HK-2 (cell line): Measurements from ENCODE around the gene RHEBL1.

Experiments used
- DNase-seq: peaks from one replicate; pipeline ENCODE4 v3.0.0-alpha.2; 2018; ENCODE audit not compliant: unreplicated experiment

Gene RHEBL1, protein sequence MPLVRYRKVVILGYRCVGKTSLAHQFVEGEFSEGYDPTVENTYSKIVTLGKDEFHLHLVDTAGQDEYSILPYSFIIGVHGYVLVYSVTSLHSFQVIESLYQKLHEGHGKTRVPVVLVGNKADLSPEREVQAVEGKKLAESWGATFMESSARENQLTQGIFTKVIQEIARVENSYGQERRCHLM

DNA sequence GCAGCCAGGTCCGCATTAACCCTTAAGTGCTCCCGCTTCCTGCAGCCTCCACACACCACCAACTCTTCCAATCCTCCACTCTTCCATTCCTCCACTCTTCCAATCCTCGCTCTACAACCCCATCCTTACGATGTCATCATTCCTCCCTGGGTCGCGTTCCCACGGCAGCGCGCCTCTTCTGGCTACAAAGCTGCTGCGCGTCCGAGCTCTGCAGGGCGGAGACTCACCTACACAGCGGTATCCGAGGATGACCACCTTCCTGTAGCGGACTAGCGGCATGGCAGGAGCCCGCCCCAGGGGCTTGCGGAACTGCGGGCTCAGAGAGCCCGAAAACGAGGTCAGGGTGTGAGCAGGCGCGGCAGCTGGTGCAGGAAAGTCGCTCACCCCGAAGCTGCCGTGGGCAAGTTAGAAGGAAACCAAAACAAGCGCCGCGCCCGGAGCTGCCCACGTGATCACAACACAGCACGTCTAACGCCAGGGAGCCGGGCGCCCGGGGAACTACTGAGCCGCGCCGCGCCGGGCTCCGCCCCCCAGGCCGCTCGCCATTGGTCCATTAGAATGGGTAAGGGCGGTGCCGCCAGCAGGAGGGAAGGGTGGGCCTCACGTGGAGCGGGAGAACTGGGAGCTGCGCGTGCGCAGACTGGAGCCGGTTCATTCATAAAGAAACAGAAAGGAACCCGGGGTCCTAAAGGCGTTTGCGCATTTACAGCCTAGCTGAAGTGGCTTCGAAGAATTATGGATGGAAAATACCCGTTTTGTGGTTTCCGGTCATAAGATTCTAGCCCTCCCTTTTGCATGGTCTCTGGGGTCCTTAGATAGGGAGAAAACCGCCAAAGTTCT lies at the start of gene RHEBL1:
Gene RHEBL1, minus strand, starts transcription at position 473 of the 840 bp plus-strand sequence. Its CDS starts 194 bp downstream, at position 279.
- DNase-seq: peak; percentile 98

DNA sequence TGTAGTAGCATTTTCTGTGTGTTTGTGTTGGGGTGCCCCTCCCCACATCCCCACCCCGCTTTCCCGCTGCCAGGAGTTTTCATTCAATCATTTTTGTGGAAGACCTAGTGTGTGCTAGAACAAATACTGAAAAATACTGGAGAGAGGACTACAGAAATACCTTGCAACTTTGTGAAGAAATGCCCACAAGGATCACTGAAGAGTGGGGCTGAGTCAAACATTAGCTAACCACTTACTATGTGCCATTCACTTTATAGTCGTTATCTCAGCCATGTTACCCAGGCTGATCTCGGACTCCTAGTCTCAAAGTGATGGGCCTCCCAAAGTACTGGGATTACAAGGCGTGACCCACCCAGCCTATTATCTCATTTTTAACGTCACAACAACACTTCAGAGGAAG lies 41.4 kb upstream of the RHEBL1 start:
- no peak for DNase-seq

DNA sequence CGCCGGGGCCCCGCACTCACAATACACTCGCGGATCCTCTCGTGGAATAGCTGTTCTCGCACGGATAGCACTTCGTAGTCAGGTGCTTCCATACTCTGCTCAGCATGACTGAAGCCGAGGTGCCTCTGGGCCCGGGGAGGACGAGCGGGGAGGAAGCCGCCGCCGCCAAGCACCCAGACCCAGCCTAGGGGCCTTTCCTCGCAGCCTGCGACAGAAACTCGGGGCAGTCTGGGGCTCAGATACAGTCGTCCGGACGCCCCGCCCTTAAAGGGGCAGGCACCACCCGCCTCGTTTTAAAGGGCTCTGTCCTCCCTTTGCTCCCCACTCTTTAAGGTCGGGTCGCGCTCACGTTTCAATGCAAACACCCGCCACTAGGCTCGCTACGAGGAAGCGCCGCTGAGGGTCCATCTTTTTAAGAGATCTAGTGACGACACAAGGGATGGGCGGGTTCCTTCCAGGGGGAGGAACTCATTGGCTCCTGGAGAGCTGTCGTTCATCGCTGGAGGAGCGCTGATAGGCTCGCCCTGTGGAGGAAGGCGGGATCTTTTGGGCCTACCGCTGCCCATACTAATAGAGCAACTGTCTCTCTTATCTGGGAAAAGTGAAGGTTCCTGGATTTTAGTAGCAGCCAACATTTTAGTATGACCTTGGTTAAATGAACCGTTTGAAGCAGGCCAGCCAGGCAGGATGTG lies 40.8 kb upstream of the RHEBL1 start, which contains the start of gene LMBR1L:
Gene LMBR1L, minus strand, starts transcription at position 384 of the 692 bp plus-strand sequence. Its CDS starts 292 bp downstream, at position 92.
- peak; percentile 94 for DNase-seq

DNA sequence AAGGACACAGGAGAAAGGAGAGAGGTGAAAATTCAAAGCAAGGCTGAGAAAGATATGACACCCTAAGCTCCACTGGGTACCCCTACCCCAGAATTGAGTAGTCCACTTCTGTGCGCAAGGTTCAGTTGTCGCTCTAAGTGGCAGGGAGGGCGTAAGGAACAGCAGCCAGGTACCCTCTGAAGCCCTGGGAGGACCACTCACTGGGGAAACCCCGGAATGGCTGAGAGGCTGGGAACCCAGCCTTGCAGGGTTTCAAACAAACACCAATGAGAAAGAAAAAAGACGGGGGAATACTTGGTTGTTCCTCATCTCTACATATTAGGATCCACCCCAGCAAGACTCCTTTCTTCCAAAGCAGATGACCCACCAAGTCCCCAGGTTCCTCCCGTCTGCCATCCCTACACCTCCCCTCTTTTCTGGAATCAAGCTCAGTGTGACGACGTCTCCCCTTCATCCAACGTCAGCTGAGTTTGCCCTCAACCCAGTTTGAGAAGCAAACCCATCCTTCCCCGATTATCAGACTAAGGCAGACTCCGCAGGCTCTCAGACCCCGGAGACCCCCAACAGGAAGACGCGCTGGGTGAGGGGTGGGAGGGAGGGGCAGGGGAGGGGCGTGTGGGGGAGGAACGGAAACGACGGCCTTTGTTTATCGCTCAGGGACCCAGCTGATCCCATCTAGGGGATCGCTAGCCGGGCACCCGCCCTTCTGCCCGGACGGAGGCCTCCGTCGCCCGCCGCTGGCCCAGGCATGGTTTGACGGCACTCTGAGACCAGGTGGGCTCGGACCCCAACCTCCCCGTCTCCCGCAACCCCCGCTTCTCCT lies 40.1 kb upstream of the RHEBL1 start:
- DNase-seq: no peak

DNA sequence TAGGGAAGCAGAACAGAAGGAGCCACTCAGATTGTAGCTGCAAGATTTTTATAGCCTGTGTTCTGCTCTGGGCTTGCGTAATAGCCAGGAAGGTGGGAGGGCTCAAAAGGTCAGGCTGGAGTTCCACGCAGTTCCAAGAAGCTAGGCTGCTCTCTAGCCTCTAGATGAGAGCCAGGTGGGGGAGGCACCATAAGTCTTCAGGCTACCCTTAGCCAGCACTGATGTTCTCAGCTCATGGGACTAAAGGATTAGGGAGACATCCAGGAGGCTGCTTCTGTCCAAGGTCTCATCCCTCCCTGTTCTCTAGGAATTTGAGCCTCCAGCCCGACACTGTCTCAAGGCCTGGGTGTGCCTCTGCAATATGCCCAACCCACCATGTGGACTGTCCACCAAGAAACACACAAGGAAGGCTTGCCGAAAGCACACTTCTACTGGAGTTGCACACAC lies 39.2 kb upstream of the RHEBL1 start:
- DNase-seq: no peak

DNA sequence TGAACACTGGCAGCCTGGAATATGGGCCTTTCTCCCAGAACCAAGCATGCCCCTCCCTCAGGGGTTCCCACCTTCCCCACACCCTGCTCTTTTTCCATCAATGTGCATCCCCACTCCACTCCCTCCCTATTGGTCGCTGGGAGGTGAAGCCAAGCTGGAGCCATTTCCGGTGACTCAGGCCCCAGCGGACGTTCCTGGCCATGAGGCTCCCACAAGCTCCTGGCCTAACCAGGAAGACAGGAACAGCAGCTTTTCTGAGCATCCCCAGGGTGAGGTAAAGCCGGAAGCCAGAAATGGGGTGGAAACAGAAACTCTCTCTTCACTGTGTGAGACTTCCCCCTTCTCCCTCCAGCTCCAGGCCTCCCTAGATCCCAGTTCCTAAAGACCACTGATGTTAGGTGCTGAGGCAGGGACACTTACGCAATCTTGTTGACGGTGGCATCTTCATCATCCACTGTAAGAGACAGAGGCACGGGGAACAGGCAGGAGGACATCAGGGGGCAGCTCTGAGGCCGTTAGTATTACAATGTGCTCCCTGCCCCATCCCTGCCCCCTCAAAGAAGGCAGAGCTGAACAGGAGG lies 35.8 kb upstream of the RHEBL1 start:
- no peak for DNase-seq

DNA sequence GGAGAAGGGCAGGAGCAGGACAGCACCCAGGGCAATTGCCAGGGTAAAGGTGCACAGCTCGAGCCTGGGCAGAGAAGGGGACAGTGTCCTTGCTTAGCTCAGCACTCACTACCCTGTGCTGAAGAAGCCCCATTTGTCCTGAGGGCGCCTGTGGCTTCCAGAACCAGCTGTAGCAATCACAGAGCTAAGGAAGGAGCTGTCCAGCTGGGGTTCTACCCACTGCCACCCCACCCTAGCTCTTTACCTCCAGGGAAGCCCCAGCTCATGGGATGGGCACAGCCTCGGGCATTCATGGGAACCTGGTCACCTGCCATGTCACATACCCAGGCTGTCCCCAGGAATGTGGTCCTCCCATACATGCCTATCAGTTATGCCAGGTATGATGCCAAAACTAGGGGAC lies 35.0 kb upstream of the RHEBL1 start:
- DNase-seq: no peak

DNA sequence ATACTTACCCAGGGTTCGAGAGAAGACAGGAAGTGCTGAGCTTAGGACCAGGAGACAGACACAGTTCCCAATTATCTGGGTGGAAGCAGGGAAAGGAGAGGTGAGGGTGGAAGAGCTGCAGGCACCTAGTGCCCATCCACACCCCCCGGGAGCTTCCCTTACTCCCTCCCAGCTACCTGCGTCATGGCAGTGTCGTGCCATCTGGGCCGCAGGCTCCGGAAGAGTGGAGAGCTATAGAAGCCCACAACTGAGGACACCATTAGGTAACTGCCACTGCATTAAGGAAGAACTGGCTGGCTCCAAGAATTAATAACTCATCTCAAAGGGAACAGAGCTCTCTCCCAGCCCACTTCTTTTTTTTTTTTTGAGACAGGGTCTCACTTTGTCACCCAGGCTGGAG lies 30.6 kb upstream of the RHEBL1 start:
- DNase-seq: no peak

DNA sequence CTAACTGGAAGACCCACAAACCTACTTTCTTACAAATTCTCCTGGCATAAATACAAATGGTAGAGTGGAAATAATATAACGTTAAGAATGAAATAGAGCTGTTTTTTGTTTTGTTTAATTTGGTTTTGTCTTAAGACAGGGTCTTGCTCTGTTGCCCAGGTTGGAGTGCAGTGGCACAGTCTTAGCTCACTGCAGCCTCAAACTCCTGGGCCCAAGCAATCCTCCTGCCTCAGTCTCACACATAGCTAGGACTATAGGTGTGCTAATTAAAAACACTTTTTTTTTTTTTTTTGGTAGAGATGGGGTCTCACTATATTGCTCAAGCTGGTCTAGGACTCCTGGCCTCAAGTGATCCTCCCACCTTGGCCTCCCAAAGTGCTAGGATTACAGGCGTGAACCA lies 28.9 kb upstream of the RHEBL1 start:
- DNase-seq: no peak

DNA sequence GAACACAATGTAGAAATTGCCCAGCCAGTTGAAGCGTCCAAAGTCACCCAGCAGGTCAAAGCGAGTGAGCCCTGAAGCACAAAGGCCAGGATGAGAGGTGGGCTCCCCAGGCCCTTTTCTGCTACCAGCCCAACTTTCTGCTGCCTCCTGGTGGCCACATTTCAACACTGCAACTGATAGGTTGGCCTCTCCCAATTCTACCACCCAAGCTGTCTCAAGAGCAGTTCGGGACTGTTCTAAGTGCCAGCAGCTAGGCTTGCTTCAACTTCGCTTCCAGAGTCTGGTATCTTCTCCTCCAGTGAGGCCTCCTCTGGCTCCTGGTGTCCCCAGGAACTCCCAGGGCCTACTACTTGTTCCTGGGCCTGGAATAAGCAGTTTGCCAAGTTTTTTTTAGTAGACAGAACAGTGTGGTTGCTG lies 28.3 kb upstream of the RHEBL1 start:
- peak; percentile 45 for DNase-seq

DNA sequence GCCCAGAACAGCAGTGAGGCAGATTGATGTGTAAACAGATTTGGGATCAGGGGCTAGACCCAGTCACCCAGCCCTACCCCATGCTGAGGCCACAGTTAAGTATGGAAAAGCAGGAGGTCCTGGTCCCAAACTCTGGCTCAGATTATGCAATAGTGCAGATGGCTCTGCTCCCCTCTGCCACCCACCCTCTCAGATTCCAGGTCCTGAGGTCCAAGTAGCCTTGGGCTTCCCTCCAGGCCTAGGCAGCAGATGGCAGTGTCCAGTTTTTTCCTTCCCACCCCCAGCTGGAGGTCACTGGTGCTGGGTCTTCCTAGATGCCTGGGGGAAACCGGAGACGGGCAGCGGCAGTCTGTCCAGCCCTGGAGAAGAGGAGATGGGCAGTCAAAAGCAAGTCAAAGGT lies 27.6 kb upstream of the RHEBL1 start:
- DNase-seq: no peak

DNA sequence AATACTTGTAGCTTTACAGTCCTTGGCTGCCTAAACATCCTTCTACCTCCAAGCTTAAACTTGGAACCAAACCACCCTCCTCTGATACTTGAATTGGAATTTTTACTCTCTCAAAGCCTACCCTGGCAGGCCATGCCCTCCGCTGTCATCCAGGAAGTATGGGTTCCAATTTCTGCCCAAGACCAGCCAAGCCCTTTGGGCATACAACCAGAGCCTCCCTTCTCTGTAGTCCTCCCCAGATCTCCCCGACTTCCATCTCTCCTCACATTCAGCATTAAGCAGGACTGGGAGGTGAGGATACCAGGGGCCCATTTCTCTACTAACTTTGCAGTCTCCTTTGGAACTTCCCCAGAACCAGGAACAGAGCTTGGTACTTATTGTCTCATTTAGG lies 25.2 kb upstream of the RHEBL1 start:
- DNase-seq: no peak

DNA sequence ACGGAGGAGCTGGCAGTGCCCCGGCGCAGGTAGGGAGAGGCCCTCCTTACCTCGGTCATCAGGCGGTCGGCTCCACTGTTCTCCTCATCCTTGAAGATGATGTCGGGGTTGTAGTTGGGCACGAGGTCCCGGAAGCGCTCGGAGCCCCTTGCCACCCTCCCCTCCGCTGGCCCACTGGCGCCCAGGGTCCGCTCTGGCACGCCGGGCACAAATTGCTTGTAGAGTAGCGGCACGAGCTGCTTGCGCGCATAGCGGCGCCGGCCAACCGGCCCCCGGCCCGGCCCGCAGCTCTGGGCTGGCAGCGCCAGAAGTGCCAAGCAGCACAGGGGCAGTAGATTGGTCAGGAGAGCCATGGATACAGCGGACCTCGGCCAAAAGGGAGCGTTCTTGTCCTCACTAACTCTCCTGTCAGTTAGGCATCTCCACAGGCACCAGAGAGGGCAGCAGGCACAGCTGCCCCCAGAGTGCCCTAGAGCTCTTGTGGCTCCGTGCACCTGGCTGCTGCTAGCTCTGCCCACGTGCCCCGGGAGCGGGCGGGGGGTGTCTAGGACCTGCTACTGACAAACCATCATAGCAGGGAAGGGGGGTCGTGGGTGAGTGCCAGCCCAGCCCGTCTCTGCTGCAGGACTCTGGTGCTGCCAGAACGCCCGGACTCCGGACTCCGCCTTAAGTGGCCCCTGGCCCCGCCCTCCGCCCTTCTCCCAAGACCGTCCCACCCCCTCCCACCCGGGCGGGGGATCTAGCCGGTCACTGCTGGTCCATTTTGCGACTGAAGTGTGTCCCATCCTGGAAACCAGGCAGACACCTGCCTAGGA lies 24.6 kb upstream of the RHEBL1 start, which contains the start of gene DHH:
Gene DHH, minus strand, starts transcription at position 642 of the 815 bp plus-strand sequence. Its CDS starts 289 bp downstream, at position 353.
- DNase-seq: no peak

DNA sequence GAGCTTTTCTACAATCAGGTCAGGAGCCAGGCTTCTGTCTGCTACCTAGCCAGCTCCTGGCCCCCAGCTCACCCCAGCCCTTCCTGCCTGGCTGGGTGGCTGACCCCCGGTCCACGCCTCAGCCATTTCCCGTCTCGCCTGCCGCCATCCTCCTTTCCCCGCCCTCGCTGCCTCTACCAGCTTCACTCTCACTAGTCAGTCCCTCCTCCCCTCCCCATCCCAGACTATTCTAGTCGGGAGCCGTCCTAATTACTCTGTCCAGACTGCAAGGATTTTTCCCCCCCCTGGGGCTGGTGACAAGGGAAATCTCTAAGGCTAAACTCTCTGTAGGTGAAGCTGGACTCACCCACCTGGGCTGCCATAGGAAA lies 24.0 kb upstream of the RHEBL1 start:
- no peak for DNase-seq

DNA sequence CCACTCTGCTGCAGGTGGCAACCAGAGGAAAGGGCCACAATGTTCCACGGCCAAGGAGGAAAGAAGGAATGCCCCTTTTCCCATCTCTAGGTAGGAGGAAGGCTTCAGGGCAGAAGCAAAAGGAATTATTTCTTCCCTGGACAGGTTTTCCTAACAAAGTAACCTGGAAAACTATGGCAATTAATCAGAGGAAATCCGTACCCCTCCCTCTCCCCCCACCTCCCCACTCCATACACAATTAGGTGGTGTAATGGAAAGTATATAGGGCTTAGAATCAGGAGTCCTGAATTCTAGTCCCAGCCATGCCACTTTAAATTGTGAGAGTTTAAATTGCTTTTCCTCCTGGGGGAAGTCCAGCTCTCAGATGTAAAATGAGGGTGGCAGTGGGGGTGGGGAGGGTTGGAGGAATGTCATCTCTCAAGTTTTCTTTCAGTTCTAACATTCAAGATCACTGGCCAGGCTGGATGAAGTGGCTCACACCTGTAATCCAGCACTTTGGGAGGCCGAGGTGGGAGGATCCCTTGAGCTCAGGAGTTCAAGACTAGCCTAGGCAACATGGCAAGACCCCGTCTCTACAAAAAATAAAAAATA lies 23.1 kb upstream of the RHEBL1 start:
- no peak for DNase-seq

DNA sequence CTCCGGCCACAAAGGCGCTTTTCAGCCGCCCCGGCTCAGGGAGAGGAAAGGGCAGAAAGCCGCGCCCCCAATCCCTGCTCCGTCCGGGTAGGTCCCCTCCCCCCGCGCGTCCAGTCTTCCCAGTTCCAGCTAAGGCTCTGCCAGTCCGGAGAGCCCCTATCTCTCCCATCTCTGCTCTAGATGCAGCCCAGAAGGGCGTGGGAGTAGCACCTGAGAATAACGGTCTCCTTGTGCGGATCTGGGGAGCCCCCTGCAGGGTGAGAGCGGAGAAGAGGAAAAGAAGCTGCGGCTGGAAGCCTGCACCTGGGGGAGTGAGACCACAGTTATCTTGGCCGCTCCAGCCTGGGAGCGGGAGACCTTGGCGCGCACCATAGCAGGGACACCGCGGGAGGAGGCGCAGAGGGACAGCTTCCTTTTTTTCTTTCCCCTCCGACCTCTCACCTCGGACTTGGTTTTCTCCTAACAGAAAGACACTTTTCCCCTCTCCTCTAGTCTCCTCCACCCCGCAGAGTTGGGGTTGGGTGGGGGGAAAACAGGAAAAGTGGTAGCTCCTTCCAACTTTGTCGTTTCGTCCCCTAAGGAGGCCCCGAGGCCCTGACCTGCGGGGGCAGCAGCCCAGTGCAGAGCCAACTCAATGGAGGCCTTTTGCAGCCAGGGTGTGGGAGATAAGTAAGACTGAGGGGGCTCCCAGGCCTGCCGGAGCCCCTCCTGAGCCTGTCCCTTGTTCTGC lies 22.5 kb upstream of the RHEBL1 start:
- peak; percentile 56 for DNase-seq

DNA sequence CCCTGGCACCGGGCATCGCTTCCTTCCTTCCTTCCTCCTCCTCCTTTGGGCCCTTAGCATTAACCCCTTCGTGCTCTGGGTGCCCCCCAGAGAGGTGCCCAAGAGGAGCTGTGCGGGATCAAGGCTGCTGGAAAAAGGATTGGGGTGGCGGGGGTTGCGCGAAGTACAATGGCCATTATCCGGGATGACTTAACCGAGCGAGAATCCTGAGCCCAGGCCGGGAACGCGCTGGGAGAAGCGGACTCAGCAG lies 22.0 kb upstream of the RHEBL1 start:
- DNase-seq: no peak

DNA sequence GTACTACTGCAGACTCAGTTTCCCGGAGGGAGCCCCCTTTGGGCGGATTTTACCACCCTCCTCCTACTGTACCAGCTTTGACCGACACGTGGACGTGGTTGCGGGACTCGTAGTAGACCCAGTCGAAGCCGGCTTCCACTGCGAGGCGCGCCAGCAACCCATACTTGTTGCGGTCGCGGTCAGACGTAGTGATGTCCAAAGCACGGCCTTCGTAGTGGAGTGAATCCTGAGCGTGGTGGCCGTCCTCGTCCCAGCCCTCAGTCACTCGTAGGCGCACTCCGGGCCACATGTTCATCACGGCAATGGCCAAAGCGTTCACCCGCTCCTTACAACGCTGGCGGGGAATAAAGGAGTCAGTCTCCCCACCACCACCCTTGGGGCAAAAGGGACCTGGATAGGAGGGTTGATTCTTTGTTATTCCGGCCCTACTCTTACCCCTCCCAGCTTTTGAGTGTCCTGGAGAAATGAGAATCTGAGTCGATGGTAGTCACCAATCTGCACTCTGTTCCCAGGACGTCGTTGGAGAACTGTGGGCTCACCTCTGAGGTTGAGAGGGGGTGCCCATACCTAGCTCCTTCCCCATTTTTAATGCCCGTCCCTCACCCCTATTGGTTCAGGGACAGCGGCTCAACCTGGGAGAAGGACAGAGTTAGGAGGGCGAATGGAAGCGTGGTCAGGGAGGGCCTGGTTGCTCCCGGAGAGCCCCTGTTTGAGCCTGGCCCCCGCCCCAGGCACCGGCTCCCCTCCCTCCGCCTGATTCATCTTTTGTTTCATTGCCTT lies 21.5 kb upstream of the RHEBL1 start:
- DNase-seq: no peak
